Fibroblast of skin of scalp (primary cell): ENCODE results near the gene ANKS6.

ENCODE experiments used
- DNase-seq: peaks from one replicate; pipeline ENCODE4 v3.0.0-alpha.2; 2013

Gene ANKS6

DNA sequence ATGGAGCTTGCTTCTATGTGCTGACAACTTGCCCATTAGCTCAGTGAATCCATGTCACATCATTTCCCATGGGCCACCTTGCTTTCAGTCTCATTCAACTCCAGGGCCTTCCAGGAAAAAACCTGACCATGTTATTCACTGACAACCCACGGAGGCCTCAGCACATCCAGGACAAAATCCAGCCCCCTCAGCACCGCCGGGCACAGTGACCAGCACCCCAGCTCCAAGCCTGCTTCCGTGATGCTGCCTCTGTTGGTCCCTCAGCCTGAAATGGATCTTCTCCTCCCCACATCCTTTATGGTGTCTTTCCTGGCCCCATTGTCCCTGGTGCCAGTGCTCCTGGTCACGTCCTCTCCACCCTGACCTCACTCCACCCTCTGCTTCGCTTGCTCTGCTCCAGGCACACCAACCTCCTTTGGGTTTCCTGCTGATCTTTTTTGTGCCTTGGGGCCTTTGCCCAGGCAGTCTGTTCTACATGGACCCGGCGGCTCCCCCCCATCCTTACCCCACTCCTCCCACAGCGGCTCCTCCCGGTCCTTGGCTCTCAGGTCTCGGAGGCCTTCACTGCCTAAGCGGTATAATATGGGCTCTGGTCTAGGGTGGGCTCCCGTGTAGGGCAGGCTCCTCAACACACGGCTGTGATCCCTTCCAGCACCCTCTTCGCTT is 25.0 kb downstream of the ANKS6 start:
- DNase-seq: no peak

DNA sequence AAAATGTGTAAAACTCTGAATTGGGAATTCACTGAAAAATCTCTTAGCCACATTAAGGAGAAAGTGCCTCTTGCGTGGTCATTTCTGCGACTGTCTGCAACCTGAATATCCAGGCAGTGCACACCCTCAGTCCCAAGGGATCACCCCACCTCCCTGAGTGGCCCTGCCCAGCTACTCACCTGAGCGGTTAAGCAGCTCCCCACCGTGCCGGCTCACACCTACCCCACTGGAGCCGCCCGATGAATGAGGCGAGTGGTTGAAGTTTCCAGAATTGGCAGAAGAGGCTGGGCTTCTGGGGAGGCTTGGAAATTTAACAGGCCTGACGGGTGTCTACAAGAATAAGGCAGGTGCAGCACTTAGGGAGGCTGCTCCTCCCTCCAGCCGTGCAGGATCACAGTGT is 25.6 kb downstream of the ANKS6 start:
- no peak for DNase-seq

- no peak for DNase-seq
These were observed 28.0 kb downstream of the ANKS6 start for GRCh38 chr9:98768344-98768743.

DNA sequence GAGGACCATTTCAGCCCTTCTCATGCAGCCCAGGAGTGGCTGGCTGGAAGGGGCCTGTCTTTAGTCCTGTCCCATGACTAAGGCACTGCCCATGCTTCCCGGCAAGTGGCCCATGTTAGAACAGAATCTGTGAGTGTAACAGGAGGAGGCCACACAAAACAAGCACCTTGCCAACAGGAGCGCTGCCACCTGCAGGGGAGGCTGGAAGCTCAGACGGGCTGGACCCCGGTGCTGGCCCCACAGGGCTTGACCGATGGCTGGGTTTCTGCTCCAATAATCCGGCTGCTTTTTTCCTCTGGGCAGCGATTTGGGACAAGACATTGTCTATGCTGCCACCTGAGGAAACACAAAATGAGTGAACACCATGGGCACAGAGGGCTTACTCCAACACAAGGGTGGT is 28.4 kb downstream of the ANKS6 start:
- no peak for DNase-seq

DNA sequence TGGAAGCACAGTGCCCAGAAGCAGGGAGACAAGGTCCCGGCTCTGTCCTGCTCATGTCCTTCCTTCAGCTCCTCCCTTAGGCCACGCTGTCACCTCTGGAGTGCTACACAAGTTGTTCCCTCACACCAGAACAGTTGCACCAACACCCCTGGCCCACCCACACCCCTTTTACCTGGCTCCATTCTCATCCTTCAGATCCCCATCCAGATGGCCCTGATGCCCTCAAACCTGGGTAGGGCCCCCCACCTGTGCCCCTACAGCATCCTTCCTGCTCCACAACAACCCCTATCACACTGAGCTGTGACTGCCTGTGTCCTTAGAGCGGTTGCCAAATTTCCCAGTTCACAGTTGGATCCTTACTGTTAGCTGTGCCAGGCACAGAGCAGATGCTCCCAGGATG is 29.2 kb downstream of the ANKS6 start:
- no peak for DNase-seq

GRCh38 chr9:98766586-98766985 is 29.8 kb downstream of the ANKS6 start:
- no peak for DNase-seq

DNA sequence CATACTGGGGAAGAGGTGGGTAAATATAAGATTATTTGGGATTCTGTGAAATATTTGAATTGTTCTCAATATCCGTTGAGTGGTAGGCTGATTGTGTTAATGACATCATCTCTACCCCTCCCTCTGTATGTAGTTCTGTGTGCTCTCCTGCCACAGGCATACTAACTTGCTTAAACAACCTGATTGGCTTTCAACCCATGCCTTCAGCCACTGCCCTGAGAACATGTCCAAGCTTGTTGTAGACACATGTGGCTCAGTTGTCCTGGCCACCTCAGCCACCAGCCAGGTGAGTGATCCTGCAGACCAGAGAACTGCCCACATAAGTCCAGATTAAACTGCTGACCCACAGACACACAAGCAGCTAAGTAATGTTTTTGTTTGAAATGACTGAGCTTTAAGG is 31.1 kb downstream of the ANKS6 start:
- no peak for DNase-seq

DNA sequence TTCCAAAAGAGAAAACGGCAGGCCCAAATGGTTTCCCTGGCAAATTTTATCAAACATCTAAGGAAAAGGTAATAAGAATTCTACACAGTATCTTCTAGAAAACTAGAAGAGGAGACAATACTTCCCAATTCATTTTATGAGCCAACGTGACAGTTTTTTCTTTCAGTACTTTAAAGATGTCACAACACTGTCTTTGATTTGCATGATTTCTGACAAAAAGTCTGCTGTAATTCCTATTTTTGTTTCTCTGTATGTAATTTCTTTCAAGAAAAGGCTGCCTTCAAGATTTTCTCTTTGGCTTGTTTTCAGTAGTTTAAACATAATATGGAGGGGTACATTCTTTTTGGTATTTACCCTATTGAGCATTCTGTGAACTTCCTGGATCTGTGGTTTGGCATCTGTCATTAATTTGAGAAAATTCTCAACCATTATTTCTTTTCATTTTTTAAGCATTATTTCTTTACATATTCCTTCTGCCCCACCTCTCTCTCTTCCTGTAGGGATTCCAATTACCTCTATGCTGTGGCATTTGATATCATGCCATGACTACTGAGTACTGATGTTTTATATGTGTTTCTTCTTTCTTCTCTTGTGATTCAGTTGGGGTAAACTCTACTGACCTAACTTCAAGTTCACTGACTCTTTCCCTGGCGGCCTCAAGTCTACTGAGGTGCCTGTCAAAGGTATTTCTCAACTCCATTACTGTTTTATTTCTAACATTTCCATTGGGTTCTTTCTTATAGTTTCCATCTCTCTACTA is 32.2 kb downstream of the ANKS6 start:
- peak; percentile 66 for DNase-seq

GRCh38 chr9:98760231-98760630 is 36.1 kb downstream of the ANKS6 start:
- no peak for DNase-seq

- DNase-seq: no peak
These were observed 41.2 kb downstream of the ANKS6 start for GRCh38 chr9:98755006-98755618.

GRCh38 chr9:98751210-98751609 is 45.1 kb downstream of the ANKS6 start:
- DNase-seq: no peak

DNA sequence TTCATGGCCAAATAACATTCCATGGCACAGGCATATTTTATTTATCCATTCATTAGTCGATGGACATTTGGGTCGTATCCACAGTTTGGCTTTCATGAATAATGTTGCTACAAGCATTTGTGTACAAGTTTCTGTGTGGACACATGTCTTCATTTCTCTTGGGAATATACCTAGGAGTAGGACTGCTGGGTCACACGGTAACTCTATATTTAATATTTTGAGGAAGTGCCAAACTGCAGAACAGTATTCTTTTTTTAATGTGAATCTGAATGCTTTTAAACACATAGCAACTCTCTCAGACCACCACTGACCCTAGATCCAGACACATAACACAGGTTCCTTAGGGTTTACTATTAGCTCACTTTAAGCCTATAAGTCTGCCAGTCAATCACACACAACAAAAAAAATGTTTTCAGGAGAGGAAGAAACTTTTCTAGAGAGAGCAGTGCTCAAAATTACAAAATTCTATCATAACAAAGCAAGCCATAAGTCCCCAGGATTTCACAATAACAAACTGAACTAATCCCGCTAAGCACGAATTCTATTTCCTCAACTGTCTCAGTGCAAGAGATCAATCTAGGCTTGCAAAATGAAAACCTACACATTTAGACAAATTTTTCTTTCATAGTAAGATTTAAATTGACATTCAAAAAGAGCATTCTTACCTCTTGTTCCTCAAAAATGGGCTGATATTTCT is 45.8 kb downstream of the ANKS6 start:
- no peak for DNase-seq

GRCh38 chr9:98747476-98747875 is 48.9 kb downstream of the ANKS6 start:
- no peak for DNase-seq

GRCh38 chr9:98745470-98745869 is 50.9 kb downstream of the ANKS6 start:
- DNase-seq: no peak

GRCh38 chr9:98743818-98744611 is 52.3 kb downstream of the ANKS6 start:
- no peak for DNase-seq

- no peak for DNase-seq
These were observed 53.0 kb downstream of the ANKS6 start for GRCh38 chr9:98743329-98743728.

- peak; percentile 20 for DNase-seq
These were observed 53.8 kb downstream of the ANKS6 start for GRCh38 chr9:98742325-98743280.

DNA sequence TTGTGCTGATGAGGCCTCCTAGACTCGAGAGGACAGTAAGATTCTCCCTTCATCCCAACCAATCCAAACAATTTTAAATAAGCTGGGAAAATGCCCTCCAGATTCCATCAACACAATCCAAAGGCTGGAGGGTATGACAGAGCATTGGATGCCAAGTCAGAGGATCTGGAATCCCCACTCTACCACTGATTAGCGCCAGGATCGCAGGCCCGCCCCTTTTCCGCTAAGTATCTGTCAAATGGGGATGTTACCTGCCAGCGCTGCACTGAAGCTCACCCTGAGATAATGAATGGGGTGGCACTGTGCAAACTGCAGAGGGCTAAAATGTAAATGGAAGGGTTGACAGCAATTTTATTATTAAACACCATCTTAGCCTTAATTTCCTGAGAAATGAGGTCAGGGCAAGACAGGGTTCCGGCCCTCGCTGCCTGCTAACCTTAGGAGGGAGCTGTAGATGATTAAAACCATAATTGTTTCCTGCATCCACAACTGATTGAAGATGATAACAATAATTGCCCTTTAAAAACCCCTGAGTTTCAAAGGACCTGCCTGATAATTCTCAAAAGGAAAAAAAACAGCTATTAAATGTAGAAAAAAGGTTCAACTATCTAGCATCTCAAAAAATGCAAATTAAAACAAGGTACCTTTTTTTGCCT is 56.0 kb downstream of the ANKS6 start:
- no peak for DNase-seq

DNA sequence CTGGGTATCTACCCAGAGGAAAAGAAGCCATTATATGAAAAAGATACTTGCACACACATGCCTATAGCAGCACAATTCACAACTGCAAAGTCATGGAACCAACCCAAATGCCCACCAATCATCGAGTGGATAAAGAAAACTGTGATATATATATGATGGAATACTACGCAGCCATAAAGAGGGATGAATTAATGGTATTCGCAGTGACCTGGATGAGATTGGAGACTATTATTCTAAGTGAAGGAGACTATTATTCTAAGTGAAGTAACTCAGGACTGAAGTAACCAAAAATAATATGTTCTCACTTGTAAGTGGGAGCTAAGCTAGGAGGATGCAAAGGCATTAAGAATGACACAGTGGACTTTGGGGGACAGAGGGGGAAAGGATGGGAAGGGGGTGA is 57.6 kb downstream of the ANKS6 start:
- no peak for DNase-seq

DNA sequence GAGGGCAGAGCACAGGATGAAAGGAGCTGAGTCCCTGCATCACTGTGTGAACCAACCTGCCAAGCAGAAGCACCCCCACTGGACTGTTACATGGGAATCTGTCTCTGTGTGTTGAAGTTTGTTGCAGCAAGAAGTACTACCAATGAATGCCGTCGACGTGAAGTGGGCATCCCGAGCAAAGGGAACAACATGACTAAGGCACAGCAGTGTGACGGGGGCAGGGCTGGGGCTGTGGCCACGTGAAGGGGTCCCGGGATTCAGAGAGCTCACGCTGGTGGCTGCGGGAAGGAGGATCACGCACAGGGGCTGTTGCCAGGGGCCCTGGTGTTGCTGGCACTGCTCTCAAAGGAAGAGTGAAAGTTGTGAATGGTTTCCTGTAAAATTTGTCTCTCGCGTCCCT is 60.1 kb downstream of the ANKS6 start:
- peak; percentile 7 for DNase-seq

DNA sequence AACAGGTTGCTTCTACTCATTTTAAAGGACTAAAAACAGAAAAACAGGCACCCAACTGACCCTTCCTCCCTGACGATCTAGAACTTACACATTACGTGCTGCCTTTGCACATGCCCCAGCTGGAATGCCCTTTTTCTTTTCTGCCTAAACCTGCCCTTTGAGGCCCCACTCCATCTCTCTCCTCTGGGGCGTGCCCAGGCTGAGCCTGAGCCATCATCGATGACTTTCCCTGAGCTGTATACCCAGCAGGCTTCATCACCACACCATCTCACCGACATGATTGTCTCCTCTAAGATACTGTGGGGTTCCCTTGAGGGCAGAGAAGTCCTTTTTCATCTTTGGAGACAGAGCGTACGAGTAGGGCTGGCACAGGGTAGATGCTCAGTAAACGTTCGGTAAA is 63.6 kb downstream of the ANKS6 start:
- DNase-seq: no peak
